ENCODE data around the gene NFATC1. TPM values are rescaled to one million over a fixed set of nuclear protein-coding genes. Genes with fewer than 3 reads are reported as not detected.
A peak's percentile ranks its signal among the peaks of the same experiment; 100 is the strongest.

NFATC1 gene
- 49.0 and 52.6 TPM in 2 replicates for total RNA-seq

DNA sequence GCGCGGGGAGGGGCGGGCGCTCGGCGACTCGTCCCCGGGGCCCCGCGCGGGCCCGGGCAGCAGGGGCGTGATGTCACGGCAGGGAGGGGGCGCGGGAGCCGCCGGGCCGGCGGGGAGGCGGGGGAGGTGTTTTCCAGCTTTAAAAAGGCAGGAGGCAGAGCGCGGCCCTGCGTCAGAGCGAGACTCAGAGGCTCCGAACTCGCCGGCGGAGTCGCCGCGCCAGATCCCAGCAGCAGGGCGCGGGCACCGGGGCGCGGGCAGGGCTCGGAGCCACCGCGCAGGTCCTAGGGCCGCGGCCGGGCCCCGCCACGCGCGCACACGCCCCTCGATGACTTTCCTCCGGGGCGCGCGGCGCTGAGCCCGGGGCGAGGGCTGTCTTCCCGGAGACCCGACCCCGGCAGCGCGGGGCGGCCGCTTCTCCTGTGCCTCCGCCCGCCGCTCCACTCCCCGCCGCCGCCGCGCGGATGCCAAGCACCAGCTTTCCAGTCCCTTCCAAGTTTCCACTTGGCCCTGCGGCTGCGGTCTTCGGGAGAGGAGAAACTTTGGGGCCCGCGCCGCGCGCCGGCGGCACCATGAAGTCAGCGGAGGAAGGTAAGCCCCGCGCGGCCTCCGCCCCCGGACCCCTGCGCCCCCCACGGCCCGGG lies at the start of gene NFATC1:
TSS of gene NFATC1 (plus strand) at position 170 of the 644 bp plus-strand sequence. CDS start at position 465, 295 bp downstream.
- DNase-seq (peak; percentile 71), ATAC-seq (ENCODE audit: low read depth) (peak; percentile 30)
- ChIA-PET CTCF (interaction anchor here (0.6 to 4.4 kb wide), 11 partner anchors 10 to 247 kb away, joined by 3 to 30 read pairs (median 6); no protein-coding TSS in a partner anchor), POLR2A (interaction anchor here (0.7 to 4.0 kb wide), 15 partner anchors 8 to 283 kb away, joined by 3 to 38 read pairs (median 6); no protein-coding TSS in a partner anchor)
- Mint-ChIP-seq H3K4me3 (peak within 1 kb of the TSS; percentile 86), H3K27me3 (no peaks in the 10 kb centered on the region), H3K9me3 (no peaks in the 10 kb centered on the region), H3K27ac (peak within 1 kb of the TSS; percentile 80), H3K36me3 (ENCODE audit: low read depth) (peaks cover 3% of the 10 kb centered on the region), H3K4me1 (peaks cover 42% of the 10 kb centered on the region)
- intact Hi-C loops (cut with micrococcal nuclease) = loop anchor here (1.0 to 2.0 kb wide), 3 partner anchors 9 to 283 kb away; partner anchors contain the start of gene CTDP1
- TF ChIP-seq, protein P1, sequence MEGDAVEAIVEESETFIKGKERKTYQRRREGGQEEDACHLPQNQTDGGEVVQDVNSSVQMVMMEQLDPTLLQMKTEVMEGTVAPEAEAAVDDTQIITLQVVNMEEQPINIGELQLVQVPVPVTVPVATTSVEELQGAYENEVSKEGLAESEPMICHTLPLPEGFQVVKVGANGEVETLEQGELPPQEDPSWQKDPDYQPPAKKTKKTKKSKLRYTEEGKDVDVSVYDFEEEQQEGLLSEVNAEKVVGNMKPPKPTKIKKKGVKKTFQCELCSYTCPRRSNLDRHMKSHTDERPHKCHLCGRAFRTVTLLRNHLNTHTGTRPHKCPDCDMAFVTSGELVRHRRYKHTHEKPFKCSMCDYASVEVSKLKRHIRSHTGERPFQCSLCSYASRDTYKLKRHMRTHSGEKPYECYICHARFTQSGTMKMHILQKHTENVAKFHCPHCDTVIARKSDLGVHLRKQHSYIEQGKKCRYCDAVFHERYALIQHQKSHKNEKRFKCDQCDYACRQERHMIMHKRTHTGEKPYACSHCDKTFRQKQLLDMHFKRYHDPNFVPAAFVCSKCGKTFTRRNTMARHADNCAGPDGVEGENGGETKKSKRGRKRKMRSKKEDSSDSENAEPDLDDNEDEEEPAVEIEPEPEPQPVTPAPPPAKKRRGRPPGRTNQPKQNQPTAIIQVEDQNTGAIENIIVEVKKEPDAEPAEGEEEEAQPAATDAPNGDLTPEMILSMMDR (IDR thresholded peaks at IDR 0.05) = no peak

DNA sequence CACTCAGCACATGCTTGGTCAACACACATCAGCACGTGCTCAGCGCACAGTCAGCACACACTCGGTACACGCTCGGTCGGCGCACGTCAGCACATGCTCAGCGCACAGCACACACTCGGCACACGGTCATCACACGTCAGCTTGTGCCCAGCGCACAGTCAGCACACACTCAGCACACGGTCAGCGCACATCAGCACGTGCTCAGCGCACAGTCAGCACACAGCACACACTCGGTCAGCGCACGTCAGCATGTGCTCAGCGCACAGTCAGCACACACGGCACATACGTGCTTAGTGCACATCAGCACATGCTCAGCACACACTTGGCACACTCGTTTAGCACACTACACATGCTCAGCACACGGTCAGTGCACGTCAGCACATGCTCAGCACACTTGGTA lies 49.7 kb upstream of the NFATC1 start:
- no peak overlapping the region for H3K4me3 Mint-ChIP-seq
- no peak overlapping the region for H3K27ac Mint-ChIP-seq
- POLR2A ChIA-PET = no interaction called here
- ATAC-seq (ENCODE audit: low read depth) = no peak
- no peaks in the 10 kb centered on the region for H3K9me3 Mint-ChIP-seq
- CTCF ChIA-PET = no interaction called here
- no peaks in the 10 kb centered on the region for H3K4me1 Mint-ChIP-seq
- peaks cover 81% of the 10 kb centered on the region for H3K36me3 Mint-ChIP-seq (ENCODE audit: low read depth)
- TF ChIP-seq, protein P1 (IDR thresholded peaks at IDR 0.05) = no peak
- no peak for DNase-seq
- H3K27me3 Mint-ChIP-seq = no peaks in the 10 kb centered on the region
- intact Hi-C loops (cut with micrococcal nuclease) = no loop called here

DNA sequence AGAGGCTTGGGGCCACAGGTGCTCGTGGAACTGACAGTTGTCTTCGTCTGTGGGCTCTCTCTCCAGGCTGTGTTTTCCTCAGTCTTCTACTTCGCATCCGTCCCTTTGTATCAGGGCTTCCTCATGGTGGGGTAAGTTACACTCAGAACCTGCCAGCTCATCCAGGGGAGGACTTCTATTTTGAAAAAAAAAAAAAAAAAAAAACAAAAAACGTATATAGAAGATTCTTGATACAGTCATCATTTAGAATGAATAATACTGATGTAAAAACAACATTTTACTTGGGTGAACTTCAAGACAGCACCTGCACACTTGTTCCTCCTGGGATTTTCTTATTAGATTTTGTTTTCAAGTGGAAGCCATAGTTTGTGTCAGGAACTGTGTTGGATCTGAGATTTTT lies 47.7 kb upstream of the NFATC1 start:
- no peaks in the 10 kb centered on the region for H3K9me3 Mint-ChIP-seq
- no peaks in the 10 kb centered on the region for H3K4me1 Mint-ChIP-seq
- ATAC-seq (ENCODE audit: low read depth) = no peak
- intact Hi-C loops (cut with micrococcal nuclease) = no loop called here
- H3K27me3 Mint-ChIP-seq = no peaks in the 10 kb centered on the region
- no peak overlapping the region for H3K27ac Mint-ChIP-seq
- TF ChIP-seq, protein P1 (IDR thresholded peaks at IDR 0.05) = no peak
- ChIA-PET CTCF (no interaction called here), POLR2A (no interaction called here)
- no peak overlapping the region for H3K4me3 Mint-ChIP-seq
- no peak for DNase-seq
- peaks cover 86% of the 10 kb centered on the region for H3K36me3 Mint-ChIP-seq (ENCODE audit: low read depth)

DNA sequence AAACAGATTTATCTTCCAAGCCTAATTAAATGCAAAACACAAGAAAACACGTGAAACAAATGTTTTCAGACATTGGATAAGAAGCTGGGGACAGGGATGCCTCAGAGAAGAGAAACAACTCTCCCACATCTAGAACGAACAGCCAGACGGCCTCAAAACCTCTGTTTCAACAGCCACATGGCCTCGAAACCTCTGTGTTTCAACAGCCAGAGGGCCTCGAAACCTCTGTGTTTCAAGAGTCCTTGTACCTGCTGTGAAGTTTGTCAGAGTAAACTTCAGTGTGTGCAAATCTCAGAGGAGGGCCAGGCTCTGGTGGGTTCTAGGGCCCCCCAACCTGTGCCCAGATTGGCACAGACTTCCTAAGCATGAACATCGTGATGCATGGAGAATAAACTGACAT lies 43.3 kb upstream of the NFATC1 start:
- DNase-seq = no peak
- no peaks in the 10 kb centered on the region for H3K9me3 Mint-ChIP-seq
- no peaks in the 10 kb centered on the region for H3K27me3 Mint-ChIP-seq
- CTCF ChIA-PET = no interaction called here
- no peak overlapping the region for H3K4me3 Mint-ChIP-seq
- TF ChIP-seq, protein P1 (IDR thresholded peaks at IDR 0.05) = no peak
- ATAC-seq (ENCODE audit: low read depth) = no peak
- no peak overlapping the region for H3K27ac Mint-ChIP-seq
- H3K36me3 Mint-ChIP-seq (ENCODE audit: low read depth) = peaks cover 51% of the 10 kb centered on the region
- POLR2A ChIA-PET = no interaction called here
- peaks cover 16% of the 10 kb centered on the region for H3K4me1 Mint-ChIP-seq
- intact Hi-C loops (cut with micrococcal nuclease) = no loop called here

DNA sequence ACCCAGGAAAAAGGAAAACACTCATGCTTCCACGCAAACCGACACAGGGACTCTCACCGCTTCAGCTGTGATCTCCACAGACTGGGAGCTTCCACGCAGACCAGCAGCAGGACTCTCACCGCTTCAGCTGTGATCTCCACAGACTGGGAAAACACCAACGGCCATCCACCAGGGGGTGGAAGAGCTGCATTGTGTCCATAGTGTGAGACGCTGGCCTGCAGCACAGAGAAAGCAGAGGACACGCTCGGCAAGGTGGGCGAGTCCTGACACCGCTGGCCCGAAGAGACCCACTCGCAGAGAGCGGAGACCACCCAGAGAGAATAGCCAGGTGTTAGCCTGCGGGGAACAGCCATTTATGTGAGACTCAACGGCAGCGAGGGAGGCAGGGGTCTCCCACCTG lies 42.5 kb upstream of the NFATC1 start:
- CTCF ChIA-PET = no interaction called here
- DNase-seq = no peak
- Mint-ChIP-seq H3K27ac (no peak overlapping the region), H3K4me3 (no peak overlapping the region), H3K9me3 (no peaks in the 10 kb centered on the region), H3K36me3 (ENCODE audit: low read depth) (peaks cover 43% of the 10 kb centered on the region), H3K27me3 (no peaks in the 10 kb centered on the region), H3K4me1 (peaks cover 16% of the 10 kb centered on the region)
- POLR2A ChIA-PET = no interaction called here
- TF ChIP-seq, protein P1 (IDR thresholded peaks at IDR 0.05) = no peak
- intact Hi-C loops (cut with micrococcal nuclease) = no loop called here
- ATAC-seq (ENCODE audit: low read depth) = no peak

All from activated B cell treated with CpG ODN at 0.5 μM for 24 hours (primary cell).